Measurements from ENCODE around the gene MAK.

DNA sequence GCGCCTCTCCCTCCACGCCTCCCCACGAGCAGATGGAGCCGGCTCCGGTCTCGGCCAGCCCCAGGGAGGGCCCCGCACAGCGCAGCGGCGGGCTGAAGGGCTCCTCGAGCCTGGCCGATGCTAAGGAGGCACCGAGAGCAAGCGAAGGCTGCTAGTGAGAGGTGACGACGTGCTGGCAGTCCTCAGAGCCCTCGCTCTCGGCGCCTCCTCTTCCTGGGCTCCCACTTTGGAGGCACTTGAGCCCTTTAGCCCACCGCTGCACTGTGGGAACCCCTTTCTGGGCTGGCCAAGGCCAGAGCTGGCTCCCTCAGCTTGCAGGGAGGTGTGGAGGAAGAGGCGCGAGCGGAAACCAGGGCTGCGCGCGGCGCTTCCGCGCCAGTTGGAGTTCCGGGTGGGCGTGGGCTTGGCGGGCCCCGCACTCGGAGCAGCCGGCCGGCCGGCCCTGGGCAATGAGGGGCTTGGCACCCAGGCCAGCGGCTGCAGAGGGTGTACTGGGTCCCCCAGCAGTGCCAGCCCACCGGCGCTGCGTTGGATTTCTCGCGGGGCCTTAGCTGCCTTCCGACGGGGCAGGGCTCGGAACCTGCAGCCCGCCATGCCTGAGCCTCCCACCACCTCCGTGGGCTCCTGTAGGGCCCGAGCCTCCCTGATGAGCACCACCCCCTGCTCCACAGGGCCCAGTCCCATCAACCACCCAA, 117.9 kb downstream of the MAK start:
- TF ChIP-seq, protein P1, sequence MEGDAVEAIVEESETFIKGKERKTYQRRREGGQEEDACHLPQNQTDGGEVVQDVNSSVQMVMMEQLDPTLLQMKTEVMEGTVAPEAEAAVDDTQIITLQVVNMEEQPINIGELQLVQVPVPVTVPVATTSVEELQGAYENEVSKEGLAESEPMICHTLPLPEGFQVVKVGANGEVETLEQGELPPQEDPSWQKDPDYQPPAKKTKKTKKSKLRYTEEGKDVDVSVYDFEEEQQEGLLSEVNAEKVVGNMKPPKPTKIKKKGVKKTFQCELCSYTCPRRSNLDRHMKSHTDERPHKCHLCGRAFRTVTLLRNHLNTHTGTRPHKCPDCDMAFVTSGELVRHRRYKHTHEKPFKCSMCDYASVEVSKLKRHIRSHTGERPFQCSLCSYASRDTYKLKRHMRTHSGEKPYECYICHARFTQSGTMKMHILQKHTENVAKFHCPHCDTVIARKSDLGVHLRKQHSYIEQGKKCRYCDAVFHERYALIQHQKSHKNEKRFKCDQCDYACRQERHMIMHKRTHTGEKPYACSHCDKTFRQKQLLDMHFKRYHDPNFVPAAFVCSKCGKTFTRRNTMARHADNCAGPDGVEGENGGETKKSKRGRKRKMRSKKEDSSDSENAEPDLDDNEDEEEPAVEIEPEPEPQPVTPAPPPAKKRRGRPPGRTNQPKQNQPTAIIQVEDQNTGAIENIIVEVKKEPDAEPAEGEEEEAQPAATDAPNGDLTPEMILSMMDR (IDR thresholded peaks at IDR 0.05; ENCODE audit: poor library complexity): no peak
- no peak for TF ChIP-seq EZH2 (IDR thresholded peaks at IDR 0.05; ENCODE audit: borderline replicate concordance)
